GM12872 (cell line): ENCODE data around the gene UBE2Z.
A peak's percentile ranks its signal among the peaks of the same experiment; 100 is the strongest.

Source experiments
- TF ChIP-seq, protein P1 (sequence below): IDR thresholded peaks from 3 replicates; pipeline ENCODE4 v1.5.1; 2011; ENCODE audit warnings: low read depth, mild to moderate bottlenecking, low read length, moderate library complexity; ENCODE audit not compliant: insufficient read depth

UBE2Z gene

DNA sequence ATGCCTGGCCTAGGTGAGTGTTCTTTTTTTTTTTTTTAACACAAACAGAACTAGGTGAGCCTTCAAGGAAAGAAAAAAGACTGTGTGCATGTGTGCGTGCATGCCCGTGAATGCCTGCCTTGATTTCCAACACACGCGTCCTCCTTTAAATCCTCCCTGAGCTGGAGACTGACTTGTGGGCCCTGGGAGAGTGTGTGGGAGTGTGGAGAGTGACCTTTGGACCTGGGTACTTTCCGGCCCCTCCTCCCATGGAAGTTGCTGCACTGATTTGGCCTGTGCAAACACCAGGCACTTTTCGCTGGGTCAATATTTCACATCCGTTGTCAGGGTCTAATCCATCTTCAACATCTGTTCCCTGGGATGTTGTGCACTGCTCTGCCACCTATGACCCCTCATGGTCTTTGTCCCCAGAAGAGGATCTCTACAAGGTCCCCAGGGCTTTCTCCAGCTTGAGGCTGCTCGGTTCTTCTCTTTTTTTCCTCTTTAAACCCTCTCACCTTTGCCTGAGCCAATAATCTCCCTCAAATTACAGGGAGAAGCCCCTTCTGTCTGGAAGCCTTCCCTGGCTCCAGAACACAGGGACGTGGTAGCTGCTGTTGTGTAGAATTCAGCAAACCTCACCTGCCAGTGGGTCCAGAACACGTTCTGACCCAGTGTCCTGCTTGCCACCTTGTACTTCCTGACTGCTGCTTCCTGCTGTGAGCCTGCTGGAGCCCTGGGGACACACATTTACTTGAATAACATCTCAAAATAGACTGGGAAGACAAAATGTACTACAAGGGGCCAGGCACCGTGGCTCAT is 36.5 kb upstream of the UBE2Z start:
- TF ChIP-seq, protein P1, sequence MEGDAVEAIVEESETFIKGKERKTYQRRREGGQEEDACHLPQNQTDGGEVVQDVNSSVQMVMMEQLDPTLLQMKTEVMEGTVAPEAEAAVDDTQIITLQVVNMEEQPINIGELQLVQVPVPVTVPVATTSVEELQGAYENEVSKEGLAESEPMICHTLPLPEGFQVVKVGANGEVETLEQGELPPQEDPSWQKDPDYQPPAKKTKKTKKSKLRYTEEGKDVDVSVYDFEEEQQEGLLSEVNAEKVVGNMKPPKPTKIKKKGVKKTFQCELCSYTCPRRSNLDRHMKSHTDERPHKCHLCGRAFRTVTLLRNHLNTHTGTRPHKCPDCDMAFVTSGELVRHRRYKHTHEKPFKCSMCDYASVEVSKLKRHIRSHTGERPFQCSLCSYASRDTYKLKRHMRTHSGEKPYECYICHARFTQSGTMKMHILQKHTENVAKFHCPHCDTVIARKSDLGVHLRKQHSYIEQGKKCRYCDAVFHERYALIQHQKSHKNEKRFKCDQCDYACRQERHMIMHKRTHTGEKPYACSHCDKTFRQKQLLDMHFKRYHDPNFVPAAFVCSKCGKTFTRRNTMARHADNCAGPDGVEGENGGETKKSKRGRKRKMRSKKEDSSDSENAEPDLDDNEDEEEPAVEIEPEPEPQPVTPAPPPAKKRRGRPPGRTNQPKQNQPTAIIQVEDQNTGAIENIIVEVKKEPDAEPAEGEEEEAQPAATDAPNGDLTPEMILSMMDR: no peak

DNA sequence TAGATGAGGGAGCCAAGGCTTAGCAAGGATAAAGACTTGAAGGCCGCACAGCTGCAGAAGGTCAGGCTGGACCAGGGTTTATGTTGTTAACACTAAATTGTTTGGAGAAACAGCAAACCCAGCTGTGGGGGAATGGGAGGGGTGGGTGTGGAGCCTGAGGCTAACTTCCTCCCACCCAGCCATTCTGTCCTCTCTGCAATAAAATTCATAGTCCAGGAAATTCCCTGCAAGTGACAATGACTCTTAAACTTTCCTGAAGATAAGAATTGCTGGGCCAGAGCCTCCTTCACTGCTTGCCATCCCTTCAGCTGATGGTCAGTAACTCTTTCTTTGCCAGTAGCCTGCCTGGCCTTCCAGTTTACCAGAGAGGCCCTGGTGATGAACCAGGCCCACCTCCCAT is 35.0 kb upstream of the UBE2Z start:
- TF ChIP-seq, protein P1: no peak

DNA sequence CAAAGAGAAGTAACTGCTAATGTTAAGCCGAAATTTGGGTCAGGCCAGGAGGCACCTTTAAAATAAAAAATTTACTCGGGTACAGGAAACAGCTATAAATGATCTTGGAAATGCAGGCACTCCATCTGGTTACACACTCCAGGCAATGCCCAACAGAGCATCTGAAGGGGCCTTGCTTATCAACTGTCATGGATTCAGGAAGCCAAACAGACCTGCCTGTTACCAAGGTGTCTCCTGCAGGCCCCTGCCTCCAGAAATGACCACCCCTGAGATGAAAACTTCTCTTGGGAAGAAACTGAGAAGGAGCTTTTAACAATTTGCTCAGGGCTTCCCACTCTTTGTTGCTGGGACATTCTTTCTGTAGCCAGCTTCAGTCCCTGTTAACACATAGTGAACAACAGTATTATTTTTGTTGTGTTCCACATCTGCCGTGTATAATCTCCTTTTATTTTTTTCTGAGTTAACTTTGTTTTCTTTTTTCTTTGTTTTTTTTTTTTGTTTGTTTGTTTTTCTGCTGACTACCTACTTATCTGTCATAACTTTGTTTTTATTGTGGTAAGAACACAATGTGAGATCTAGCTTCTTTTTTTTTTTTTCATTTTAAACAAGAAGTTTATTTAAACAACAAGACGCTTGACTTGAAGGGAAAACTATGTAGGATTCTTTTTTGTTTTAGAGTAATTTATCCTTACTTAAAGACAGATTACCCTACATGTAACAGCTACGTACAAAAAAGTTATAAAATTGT is 34.3 kb upstream of the UBE2Z start:
- TF ChIP-seq, protein P1: no peak

DNA sequence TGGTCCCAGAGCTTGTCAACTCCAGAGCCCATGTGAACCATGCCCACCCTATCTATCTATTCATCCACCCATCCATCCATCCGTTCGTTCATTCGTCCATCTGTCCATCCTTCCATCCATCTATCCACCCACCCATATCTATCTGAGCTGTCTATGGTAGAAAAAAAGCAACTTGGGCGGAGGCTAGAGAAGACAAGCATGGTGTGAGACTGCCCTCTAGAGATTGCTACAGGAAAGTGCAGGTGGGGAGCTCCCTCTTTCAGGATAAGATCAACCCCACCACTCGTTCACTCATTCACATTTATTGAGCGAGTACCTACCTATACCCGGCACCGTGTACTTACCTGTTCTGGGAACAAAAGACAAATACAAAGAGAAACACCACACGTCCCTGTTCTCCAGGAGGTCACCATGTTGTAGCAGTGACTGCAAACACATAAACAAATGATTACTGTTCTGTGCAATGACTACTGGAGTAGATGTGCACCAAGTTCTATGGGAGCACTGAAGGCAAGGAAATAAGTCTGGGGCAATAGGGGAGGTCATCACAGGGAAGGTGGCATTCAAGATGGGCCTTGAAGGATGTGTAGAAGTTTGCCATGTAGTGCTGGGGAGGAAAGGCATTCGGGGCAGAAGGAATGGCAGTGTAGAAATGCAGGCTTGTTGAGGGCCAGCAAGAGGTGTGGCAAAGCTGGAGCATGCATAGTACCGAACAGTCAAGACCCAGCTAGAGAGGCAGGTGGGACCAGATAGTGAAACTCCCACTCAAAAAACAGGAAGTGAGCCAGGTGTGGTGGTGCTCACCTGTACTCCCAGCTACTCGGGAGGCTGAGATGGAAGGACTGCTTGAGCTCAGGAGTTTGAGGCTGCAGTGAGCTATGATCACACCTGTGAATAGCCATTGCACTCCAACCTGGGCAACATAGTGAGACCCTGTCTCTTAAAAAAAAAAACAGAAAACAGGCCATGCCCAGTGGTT is 29.0 kb upstream of the UBE2Z start:
- TF ChIP-seq, protein P1: peak; percentile 97

DNA sequence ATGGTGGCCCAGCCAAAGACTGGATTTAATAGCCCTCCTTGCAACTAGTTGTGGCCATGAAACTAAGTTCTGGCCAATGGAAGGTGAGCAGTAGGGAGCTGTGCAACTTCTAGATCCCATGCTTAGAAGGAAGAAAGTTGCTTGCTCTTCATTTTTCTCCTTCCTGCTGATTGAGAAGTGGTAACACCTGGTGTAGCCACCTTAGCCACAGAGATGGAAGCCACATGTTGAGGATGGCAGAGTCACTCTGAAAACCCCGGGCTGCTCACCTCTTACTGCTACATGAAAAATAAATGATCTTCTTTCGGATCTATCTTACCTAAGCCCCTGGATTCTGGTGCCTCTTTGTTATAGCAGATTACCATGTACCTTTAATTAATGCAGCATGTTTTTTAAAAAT is 25.9 kb upstream of the UBE2Z start:
- TF ChIP-seq, protein P1: no peak

DNA sequence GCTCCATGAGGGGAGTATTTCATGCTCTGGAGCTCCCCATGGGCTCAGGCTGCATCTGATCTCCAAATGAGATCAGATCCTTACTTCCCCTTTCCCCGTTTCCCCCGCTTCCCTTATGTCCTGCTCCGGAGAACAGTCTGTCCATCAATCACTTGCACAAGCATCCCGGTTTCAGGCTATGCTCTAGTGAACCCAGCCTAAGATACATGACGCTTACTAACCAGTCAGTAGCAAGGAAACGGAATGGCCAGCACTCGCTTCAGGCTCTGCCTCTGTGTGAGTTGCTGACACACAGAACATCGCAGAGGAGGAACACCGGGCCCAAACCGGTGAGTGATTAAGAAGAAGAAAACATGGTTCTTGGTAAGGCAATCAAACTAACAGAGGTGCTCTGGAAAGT is 25.0 kb upstream of the UBE2Z start:
- TF ChIP-seq, protein P1: no peak

DNA sequence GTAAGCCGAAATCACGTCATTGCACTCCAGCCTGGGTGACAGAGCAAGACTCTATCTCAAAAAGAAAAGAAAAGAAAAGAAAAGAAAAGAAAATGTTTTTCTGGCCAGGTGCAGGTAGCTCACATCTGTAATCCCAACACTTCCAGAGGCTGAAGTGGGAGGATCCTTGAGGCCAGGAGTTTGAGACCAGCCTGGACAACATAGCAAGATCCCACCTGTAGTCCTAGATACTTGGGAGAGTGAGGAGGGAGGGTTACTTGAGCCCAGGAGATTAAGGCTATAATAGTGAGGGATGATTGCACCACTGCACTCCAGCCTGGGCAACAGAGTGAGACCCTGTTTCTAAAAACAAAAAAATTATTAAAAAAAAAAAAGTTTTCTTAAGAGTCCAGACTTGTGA is 18.1 kb upstream of the UBE2Z start:
- TF ChIP-seq, protein P1: no peak
